KOPT-K1 (cell line): Measurements from ENCODE around the gene ZNF488.

ENCODE experiments used
- H3K27ac ChIP-seq: fragments of 200-600 bp; sonication (generic); 2 replicates; pipeline ENCODE4 v1.5.1; 2016; ENCODE audit warnings: antibody characterized with exemption, mild to moderate bottlenecking, low read depth, low read length; ENCODE audit not compliant: poor library complexity, severe bottlenecking
- H3K36me3 ChIP-seq: fragments of 200-600 bp; sonication (generic); 2 replicates; pipeline ENCODE4 v1.5.1; 2017; ENCODE audit warnings: antibody characterized with exemption, mild to moderate bottlenecking, low read length, moderate library complexity; ENCODE audit not compliant: insufficient read depth
- H3K9me3 ChIP-seq: fragments of 200-600 bp; sonication (generic); 2 replicates; pipeline ENCODE4 v1.5.1; 2017; ENCODE audit warnings: antibody characterized with exemption, low read length, mild to moderate bottlenecking; ENCODE audit not compliant: insufficient read depth, poor library complexity, severe bottlenecking

Gene ZNF488

GRCh38 chr10:47413531-47414226, 29.6 kb upstream of the ZNF488 start:
- no peak overlapping the region for H3K27ac ChIP-seq
- no peaks in the 10 kb centered on the region for H3K36me3 ChIP-seq
- H3K9me3 ChIP-seq: no peaks in the 10 kb centered on the region

GRCh38 chr10:47412869-47413268, 28.8 kb upstream of the ZNF488 start:
- no peaks in the 10 kb centered on the region for H3K36me3 ChIP-seq
- no peaks in the 10 kb centered on the region for H3K9me3 ChIP-seq
- H3K27ac ChIP-seq: no peak overlapping the region

DNA sequence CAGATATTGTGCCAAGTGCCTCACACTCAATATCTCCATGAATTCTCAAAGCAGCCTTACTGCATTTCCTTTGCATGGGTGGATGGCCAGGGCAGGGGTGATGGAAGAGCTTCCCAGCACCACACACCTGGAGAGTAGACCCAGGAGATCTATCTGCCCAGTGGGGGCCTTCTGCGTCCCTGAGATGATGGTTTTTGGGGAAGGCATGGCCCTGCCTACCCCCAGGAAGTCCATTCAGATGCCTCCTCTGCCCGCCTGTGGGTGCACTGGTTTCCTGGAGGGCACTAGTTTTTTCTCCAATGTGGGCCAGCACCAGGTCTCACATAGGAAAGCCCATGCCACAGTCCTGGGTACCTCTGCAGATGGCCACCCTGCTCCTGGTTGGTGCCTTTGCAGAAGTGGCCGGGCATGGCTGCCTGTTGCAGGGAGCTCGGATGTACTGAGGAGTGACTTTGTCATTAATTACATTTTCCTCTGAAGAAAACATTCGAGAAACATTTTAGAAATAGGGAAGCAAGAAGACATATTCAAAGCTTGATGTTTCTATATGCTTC, 28.2 kb upstream of the ZNF488 start:
- no peaks in the 10 kb centered on the region for H3K9me3 ChIP-seq
- H3K36me3 ChIP-seq: no peaks in the 10 kb centered on the region
- H3K27ac ChIP-seq: no peak overlapping the region

DNA sequence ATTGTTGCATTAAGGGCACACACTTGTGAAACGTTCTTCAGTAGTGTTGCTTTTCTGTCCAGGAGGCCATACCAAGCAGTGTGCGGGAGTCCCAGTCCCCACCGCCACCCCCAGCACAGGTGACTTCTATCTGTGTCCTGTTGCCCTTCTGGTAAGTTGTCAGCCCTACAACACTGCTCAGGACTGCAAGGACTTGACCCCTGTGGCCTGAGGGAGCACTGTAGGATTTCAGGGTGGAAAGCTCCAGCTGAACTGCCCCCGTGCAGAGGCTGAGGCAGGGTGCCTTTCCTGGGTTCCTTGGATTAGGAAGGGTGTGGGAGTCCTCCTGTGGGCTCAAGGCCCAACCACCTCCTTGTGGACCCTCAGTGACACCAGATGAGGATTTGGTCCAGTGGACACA, 26.8 kb upstream of the ZNF488 start:
- H3K9me3 ChIP-seq: no peaks in the 10 kb centered on the region
- H3K36me3 ChIP-seq: no peaks in the 10 kb centered on the region
- no peak overlapping the region for H3K27ac ChIP-seq

DNA sequence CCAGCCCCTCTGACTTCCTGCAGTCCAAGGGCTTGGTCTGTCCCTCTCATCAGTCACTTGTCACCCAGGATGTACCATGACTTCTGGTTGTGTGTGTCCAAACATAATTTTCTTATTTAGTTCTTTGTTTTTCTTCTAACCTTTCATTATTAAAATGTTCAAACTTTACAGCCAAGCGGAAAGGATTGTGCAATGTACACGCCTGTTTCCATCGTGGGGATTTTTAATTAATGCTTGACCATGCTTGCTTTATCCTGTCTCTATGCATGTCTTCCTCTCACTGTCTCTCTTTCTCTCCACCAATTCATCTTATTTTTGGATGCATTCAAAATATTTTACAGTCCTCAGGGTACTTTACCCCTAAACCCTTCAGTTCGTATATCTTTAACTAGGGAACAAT, 26.2 kb upstream of the ZNF488 start:
- Histone ChIP-seq H3K27ac (no peak overlapping the region), H3K36me3 (no peaks in the 10 kb centered on the region), H3K9me3 (no peaks in the 10 kb centered on the region)

- Histone ChIP-seq H3K36me3 (no peaks in the 10 kb centered on the region), H3K9me3 (no peaks in the 10 kb centered on the region), H3K27ac (no peak overlapping the region)
Measured at GRCh38 chr10:47409866-47410256, 25.8 kb upstream of the ZNF488 start.

DNA sequence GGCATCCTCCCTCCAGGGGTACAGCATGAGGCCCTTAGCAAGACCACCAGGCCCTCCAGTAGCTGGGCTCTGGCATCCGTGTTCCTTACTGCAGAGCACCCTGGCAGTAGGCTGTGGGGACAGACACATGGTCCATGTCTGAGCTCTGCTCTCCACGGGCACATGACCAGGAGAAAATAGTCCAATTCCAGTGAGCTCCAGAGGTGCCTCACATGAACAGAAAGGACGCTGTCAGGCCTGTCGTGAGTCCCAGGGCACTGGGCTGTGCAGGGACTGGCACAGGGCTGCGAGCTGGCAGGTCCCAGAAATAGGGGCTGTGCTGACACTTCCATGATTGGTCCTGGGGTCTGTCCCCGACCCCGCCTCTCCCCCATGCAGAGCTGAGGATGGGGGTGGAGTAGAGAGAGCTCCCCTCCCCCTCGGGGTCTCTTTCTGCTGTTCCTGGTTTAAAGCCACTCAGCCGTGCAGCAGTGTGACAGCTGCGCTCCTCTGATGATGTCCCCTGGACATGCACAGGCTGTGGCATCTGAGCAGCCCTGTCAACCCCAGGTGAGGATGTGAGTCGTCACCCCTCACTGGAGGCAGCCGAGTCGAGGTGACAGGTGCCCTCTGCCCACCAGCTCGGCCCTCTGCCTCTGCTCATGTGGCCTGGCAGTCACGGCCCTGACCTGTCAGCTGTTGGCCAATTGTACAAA, 25.2 kb upstream of the ZNF488 start:
- Histone ChIP-seq H3K9me3 (no peaks in the 10 kb centered on the region), H3K27ac (no peak overlapping the region), H3K36me3 (no peaks in the 10 kb centered on the region)

GRCh38 chr10:47408606-47409005, 24.5 kb upstream of the ZNF488 start:
- H3K27ac ChIP-seq: no peak overlapping the region
- no peaks in the 10 kb centered on the region for H3K9me3 ChIP-seq
- no peaks in the 10 kb centered on the region for H3K36me3 ChIP-seq

- no peaks in the 10 kb centered on the region for H3K9me3 ChIP-seq
- no peak overlapping the region for H3K27ac ChIP-seq
- H3K36me3 ChIP-seq: no peaks in the 10 kb centered on the region
Measured at GRCh38 chr10:47406870-47407691, 23.0 kb upstream of the ZNF488 start.

DNA sequence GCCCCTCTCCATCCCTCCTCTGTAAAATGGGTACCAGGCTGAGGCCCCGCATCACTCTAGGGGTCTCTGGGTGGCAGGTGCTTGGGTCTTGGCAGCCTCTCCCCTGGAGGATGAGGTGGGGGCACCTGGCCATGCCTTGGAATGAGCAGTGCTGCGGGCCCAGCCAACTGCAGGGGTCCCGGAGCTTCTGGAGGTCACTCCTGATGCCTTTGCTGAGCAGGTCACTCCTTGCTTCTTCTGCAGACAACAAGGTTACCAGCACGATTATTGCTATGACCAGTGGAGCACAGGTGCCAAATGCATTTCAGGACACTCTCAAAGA, 22.4 kb upstream of the ZNF488 start:
- no peak overlapping the region for H3K27ac ChIP-seq
- no peaks in the 10 kb centered on the region for H3K36me3 ChIP-seq
- H3K9me3 ChIP-seq: no peaks in the 10 kb centered on the region

- Histone ChIP-seq H3K27ac (no peak overlapping the region), H3K36me3 (no peaks in the 10 kb centered on the region), H3K9me3 (no peaks in the 10 kb centered on the region)
Measured at GRCh38 chr10:47405857-47406547, 21.9 kb upstream of the ZNF488 start.

- no peaks in the 10 kb centered on the region for H3K9me3 ChIP-seq
- no peaks in the 10 kb centered on the region for H3K36me3 ChIP-seq
- H3K27ac ChIP-seq: no peak overlapping the region
Measured at GRCh38 chr10:47404937-47405336, 20.8 kb upstream of the ZNF488 start.

GRCh38 chr10:47404446-47404845, 20.4 kb upstream of the ZNF488 start:
- Histone ChIP-seq H3K36me3 (no peaks in the 10 kb centered on the region), H3K27ac (no peak overlapping the region), H3K9me3 (no peaks in the 10 kb centered on the region)

GRCh38 chr10:47403446-47404318, 19.6 kb upstream of the ZNF488 start:
- Histone ChIP-seq H3K36me3 (no peaks in the 10 kb centered on the region), H3K9me3 (no peaks in the 10 kb centered on the region), H3K27ac (no peak overlapping the region)
